DMS153 treated with DMSO at 0.1 percent for 48 hours (cell line): ENCODE data around the gene PDZRN3.

ENCODE experiments used
- DNase-seq: peaks from one replicate; lab custom pipeline; 2025; ENCODE audit not compliant: unreplicated experiment; lab: John Stamatoyannopoulos, UW

PDZRN3 gene

DNA sequence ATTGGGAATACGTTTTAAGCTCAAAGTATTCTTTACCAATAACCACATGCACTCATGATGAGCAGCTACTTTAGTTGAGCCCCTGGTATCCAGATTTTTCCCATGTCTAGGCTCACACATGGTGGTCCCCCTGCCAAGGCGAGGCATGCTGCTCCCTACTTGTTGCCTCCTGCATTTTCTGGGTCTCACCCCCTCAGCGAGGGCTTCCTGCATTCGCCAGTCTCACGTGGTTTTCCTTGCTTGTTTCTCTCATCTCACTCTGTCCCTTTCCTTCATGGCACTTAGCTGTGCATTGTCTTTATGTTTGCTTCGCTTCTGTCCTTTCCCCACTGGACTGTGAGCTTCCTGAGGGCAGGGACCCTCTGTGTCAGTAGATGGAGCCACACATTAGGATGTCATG is 99.2 kb downstream of the PDZRN3 start:
- no peak for DNase-seq

DNA sequence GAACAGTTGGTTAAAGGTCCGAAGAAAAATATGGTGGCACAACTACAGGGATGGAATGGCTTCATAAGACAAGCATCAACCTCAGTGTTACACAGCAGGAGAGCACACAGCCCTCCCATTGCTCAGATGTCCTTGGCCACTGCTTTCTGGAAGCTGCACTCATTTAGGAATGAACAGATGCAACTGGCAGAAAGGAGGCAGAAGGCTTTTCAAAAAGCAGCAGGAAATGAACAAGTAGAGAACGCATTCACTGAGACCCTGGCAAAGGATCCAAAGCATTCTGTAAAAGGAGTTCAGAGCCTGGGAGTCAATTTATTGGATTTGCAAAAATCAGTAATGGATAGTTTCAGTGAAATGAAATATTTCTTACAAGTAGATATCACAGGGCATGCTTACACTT is 101.1 kb downstream of the PDZRN3 start:
- no peak for DNase-seq

DNA sequence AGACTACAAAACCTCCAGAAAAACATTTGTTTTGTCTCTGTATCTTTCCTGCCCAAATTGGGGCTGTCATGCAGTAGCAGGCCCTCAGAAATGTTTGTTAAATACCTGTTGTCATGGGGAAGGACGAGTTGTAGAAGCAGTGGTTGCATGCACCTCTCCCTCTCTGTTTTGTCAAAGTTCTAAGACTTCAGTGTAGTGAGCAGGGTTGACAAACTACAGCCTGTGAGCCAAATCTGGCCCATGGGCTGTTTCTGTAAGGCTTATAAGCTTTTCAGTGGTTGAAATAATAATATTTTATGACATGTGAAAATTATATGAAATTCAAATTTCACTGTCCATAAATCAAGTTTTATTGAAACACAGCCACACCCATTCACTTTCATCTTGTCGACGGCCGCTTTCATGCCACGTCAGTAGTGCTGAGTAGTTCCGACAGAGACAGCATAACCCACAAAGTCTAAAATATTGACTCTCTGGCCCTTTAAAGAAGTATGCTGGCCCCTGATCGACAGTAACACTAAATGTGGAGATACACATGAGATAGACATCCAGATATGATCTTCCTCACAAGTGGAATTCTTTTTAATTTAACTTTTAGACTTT is 102.9 kb downstream of the PDZRN3 start:
- no peak for DNase-seq

DNA sequence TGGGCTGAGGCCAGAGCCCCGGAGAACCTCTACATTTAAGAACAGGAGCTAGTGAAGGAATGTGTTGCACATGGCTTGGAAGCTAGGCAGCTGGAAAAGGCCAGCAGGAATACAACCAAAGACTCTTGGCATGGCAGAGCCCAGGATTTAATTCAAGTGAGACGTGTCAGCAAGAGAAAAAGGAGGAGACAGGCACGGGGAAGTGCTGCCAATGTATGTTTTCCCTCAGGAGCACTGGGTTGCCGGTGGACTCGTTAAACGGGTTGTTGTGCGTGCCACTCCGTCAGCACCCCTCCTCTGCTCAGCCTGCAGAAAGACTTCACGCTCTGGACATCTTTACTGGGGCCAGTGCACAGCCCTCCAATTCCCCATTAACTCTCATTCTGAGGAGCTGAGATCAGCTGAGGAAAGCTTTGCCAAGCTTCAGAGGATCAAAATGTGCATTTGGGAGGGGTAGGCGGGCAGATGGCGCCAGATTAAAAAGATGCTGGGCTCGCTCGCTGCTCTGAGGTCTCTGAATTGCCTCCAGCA is 103.7 kb downstream of the PDZRN3 start:
- DNase-seq = no peak

DNA sequence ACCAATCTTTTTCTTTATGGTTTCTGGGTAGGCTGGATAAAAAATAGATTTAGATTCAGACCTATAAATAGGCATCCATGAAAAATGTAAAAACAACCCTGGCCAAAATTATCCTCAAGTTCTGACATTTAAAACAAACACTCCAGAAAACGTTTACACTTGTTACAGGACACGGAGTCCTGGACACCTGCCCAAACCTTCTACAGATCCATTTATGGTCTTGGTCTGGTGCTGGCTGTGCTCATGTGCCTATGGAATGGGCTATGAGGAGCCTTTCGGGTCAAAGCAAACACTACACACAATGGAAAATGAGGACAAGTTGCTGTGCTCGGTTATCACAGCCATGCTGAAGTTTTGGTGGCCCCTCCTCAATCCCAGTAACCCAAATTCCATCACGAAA is 108.1 kb downstream of the PDZRN3 start:
- peak; percentile 45 for DNase-seq

DNA sequence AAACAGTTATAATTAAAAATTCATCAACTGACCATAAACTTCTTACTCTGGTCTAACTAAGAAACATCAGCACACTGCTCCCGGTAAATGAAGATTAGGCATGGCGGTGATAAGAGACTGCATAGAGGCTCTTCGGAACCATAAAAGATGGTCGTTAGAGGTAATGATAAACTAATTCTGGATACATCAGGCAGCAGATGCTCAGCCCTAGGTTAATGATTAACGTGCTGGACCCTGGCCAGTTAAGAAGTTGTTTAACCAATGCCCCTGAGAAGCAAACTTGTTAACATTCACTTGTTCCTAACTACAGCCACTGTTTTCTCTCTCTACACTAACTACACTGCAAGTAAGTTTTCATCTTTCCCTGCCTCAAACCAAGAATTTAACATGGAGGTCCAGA is 111.5 kb downstream of the PDZRN3 start:
- DNase-seq = no peak

DNA sequence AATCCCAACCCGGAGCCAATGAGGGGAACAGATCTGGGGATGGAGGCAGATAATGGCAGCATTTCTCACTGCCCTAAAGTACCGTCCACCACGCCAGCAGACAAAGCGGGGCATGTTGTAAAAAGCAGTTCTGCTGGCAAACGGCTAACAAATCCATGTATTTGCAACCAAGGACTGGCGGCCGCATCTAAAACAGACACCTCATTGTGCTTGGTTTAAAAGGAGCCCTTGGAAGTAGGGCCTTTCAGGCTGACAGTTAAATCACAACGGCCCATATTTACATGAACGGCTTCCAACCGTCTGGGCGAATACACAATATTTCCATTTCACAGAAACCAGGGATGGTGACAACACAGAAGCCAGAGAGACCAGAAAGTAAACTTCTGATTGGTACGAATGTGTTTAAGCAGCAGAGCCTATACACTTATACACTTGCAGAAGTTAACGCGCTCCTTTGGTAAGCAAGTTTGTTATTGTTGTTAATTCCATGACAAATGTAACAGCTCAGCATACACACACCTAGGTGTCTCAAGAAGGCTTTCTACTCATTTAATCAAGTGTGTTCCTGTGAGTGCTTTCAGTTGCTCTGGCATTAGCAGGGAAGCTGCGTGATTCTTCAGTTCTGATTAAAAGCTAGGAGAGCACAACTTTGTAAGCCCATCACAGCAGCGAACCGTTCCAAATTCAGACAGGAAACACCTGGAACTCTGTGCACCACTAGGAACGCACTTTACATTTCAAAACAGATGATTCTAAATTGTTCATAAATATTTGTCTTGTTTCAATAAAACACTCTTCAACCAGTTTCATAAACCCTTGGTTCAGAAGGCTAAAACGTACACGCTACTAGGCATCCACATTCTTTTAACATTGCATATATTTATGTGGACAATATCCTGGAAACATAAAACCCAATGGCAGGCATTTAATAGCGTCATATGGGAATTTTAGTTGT is 112.9 kb downstream of the PDZRN3 start:
- DNase-seq = no peak

DNA sequence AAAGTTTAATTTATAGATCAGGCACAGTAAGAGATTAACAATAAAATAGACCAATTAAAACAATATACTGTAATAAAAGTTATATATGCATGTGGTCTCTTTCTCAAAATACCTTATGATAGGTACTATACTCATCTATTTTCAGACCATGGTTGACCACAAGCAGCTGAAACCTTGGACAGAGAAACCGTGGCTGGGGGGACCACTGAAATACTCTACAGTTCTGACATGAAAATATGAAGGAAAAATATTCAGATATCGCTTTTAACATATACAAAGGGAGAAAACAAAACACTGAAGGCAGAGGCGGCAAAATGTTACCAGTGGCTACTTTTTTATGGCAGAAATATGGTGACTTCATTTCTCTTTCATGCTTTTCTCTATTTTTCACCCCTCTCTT is 114.0 kb downstream of the PDZRN3 start:
- no peak for DNase-seq

DNA sequence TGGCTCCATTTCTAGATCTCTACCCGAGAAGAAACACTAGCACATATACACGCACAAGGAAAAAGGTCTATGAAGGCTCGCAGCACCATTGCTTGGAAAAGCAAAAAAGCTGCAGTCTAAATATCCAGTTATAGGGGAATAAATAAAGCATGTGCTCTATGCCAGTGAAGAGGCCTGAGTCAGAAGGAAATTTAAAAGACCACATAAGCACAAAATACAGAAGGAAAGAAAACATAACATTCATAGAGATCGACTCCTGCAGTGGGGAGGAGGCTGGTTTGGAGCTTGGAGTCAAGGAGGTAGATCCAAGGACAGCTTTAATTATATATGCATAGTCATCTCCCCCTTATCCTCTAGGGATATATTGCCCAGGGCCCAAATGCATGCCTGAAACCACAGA is 114.4 kb downstream of the PDZRN3 start:
- no peak for DNase-seq

DNA sequence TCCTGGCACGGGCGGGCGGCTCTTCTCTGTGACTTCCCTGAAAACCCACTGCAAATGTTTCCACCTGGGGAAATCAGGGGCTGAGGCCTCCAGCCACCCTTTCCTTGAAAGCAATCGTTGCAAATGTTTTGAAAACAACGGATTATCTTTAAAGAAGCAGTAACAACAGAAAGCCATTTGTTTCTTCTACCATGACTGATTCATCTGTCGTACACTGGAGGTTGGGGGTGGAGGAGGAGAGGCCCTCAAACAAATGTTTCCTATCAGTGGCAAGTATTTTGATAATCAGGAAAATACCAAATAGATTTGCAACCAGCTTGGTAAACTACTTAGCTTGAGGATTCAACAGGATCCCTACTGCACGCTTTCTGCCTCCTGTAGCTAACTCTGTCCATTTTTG is 114.9 kb downstream of the PDZRN3 start:
- DNase-seq = no peak

DNA sequence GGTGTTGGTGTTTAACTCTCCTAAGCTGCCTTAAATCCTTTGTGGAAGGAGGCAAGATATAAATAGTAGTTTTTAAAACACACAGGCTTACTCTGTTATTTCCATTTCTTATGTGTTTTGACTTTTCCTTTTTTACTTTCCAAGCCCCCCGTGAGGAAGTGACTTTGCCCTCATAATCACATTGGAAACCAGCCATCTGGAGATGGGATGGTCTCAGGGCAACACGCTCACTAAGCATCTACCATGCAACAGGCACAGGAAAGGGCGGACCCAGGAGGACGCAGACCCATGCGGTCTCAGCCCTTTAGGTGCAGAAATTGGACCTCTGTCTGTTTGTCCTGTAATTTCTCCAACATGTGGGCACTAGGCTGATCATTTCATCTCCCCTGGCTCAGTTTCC is 115.7 kb downstream of the PDZRN3 start:
- DNase-seq = no peak

DNA sequence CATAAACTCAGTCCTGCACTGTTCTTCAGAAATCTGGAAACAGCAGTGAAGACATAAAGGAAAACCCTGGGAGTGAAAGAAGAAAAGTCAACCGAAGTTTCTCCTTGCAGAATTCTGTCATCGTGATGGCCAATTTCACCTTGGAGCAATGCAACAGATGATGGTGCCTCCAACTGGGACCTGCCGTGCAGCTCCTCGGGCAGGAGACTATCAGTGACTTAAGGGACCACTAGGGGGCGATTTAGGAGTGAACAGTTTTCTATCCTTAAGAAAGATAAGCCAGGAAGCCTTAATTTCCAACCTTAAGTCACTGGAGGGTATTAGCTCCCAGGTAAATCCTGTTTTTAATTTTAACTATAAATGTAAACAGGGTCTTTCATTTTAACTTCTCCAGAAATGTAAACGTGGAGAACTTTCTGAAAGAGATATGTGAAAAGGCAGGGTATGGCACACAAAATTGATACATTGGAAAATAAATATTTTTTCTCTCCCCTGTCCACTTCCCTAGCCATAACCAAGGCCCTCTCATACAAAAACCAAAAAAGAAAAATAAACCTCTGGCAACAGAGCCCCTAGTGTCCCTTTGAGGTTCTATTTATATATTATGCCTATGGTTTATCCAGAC is 116.3 kb downstream of the PDZRN3 start:
- peak; percentile 37 for DNase-seq

DNA sequence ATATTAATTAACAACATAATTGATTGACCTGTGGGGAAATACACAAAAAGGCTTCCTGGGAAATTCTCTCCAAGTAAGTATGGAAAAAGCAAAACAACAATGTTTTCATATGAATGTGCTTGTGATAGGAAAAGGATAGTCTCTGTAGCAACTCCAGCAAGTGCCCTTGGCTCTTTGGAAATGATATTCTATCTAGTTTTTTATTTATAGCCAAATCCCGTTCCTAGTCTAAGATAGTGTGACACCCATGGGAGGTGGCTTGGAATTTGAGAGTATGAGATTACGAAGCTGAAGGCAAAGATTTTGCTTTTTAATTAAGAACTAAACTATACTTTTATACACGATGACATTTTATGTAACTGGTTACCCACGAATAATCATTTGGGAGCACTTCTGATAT is 119.9 kb downstream of the PDZRN3 start:
- no peak for DNase-seq

DNA sequence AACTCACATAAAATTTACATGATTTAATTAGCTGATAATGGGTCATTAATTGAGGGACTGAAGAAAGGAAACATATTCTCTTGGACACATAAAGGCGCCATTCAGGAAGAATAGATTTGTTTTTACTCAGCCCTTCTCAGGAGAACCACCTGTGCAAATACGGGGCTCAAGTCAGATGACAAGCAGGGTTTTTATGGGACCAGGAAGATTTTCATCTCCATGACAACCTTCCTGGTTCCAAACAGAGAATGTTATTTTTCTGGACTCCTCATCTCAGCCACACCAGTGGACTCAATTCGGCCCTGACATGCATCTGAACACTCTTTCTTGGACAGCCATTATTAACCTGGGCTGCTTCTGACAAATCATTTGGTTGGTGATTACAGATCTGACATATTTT is 120.5 kb downstream of the PDZRN3 start:
- DNase-seq = peak; percentile 32

DNA sequence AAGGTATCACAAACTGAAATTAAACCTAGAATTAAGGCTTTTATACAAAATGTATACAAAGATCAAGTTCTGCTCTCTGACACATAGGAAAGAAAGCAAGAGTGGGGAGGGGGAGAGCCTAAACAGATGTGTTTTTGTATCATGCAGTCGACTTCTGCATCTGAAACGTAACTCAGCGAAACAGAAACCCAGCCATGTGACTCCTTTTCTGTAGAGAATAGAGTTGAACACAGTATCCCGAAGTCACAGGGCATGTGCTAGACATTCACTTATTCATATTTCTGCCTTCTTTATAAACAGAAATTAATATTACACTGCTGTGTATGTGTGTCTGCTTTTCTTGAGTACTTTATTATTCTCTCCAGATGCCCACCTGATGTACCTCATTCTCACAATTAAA is 121.0 kb downstream of the PDZRN3 start:
- DNase-seq = no peak

DNA sequence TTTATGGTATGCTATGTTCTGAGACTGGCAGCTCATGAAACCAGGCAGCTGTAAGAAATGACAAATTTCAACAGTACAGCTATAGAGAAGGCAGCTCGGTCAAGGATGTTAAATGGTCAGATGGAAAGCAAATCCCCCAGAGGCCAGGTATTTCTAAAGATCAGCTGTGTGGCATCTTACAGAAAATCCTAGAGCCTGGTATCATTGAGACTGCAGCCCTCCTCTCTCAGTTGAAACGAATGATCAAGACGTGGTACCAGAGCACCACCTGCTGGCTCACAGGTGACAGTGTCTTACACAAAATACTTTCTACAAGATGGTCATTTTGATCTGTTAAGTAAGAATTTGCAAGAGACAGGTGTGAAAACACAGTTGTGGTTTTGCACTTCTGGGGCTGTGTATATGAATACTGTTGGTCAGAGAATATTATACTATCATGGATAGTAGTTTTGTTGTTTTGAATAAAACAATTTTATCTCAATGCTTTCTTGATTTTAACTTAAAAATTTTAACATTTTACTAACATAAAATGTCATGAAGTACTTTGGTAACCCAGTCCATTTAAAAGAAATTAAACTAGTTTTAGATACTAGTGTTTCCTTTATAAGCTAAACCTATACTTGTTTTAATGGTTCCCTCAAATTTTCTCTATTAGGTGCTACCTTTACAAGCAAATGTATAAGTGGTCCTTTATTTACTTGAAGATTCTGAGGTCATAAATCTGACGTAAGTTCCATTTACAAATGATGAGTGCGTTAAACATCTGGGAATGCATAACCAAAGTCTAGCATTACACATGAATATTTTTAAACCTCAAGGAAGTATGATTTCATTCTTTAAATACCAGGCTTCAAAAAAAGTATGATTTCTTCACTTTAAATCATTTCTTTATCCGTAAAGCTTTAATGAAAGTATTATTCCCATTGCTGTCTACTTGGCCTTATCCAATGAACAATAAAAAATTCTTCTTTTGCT is 121.8 kb downstream of the PDZRN3 start:
- DNase-seq = peak; percentile 34

DNA sequence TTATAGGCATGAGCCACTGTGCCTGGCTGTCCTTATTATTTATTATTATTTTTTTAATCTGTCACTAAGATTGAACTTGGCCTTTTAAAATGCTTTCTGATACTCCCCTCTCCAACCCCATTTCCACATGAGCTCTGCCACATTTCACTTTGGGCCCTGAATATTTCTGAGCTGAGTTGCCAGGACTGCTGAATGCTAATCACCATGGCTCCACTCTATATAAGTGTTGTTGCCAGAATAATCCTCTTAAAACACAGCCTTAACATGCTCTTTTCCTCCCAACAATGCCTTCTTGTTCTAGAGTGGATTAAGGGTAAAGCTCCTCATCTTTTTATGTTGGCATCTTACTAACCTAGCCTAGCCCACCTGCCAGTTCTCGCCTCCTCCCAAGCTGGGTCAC is 124.4 kb downstream of the PDZRN3 start:
- DNase-seq = no peak

DNA sequence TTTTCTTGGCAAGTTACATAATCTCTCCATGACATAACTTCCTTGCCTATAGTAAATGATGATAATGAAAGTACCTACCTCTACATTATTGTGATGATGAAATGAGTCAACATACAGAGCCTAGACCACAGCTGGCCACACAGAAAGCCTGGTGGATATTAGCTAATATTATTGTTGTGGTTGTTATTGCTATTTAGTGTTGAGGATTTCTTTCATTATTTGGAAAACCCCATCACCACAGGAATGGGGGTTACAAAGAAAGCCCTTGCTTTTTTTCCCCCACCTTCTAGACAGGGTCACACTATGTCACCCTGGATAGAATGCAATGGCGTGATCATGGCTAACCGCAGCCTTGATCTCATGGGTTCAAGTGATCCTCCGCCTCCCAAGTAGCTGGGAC is 125.0 kb downstream of the PDZRN3 start:
- no peak for DNase-seq

DNA sequence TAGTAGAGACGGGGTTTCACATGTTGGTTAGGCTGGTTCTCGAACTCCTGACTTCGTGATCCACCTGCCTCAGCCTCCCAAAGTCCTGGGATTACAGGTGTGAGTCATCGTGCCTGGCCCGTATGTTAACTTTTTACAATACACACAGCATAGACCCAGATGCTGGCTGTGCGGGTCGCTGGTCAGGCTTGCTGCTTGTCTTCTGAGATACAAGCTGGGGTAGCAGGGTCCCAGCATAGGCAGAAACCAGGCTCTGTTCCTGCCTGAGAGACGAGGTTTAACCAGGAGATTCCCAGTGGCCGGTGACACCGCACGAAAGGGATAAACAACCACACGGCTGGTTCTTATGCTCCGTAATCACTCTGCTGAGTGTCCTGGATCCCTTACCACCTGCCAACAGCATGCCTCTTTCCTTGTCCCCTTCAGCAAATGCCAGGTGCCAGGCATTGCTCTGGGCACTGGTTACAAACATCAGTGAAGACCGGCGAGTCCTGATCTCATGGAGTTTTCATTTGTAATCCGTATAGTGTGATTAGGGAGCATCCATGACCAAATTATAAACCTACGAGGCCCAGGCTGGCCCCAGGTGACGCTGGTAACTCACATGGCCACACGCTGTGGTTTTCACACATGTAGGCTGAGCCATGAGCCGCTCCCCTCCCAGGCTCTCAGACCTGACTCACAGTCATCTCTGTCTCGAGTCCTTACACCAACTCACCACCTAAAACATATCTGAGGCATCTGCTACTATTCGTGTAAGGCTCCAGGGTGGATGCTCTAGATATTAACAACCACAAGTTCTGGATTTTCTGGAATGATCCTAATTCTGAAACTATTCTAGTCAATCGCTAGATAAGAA is 125.7 kb downstream of the PDZRN3 start:
- DNase-seq = no peak
